ENCODE measurements around the gene TMEM269. TPM values are rescaled to one million over a fixed set of nuclear protein-coding genes. Genes with fewer than 3 reads are reported as not detected.

Gene TMEM269
- total RNA-seq, 2 donors from 2014 or later: not detected

GRCh38 chr1:42793824-42794223 is 9.0 kb downstream of the TMEM269 start:
- H3K27ac ChIP-seq: no peak overlapping the region
- no peak for DNase-seq (ENCODE audit: low spot score)

GRCh38 chr1:42797414-42797813 is 12.6 kb downstream of the TMEM269 start:
- no peak for TF ChIP-seq CTCF (IDR thresholded peaks at IDR 0.05)
- DNase-seq (ENCODE audit: low spot score): no peak

More at GRCh38 chr1:42793824-42794223, 9.0 kb downstream of the TMEM269 start:
- no peaks in the 10 kb centered on the region for H3K4me1 ChIP-seq
- H3K4me3 ChIP-seq: no peak overlapping the region
- H3K36me3 ChIP-seq: no peaks in the 10 kb centered on the region
- H3K9me3 ChIP-seq: no peaks in the 10 kb centered on the region
- no peaks in the 10 kb centered on the region for H3K27me3 ChIP-seq
- no peak for TF ChIP-seq CTCF (IDR thresholded peaks at IDR 0.05)

GRCh38 chr1:42797979-42798378 is 13.2 kb downstream of the TMEM269 start:
- no peaks in the 10 kb centered on the region for H3K4me1 ChIP-seq
- TF ChIP-seq CTCF (IDR thresholded peaks at IDR 0.05): no peak
- no peak for DNase-seq (ENCODE audit: low spot score)
- H3K9me3 ChIP-seq: no peaks in the 10 kb centered on the region
- H3K27ac ChIP-seq: no peak overlapping the region
- no peaks in the 10 kb centered on the region for H3K36me3 ChIP-seq
- no peaks in the 10 kb centered on the region for H3K27me3 ChIP-seq
- H3K4me3 ChIP-seq: no peak overlapping the region

More at GRCh38 chr1:42797414-42797813, 12.6 kb downstream of the TMEM269 start:
- Histone ChIP-seq H3K27ac (no peak overlapping the region), H3K4me3 (no peak overlapping the region), H3K36me3 (no peaks in the 10 kb centered on the region), H3K4me1 (no peaks in the 10 kb centered on the region), H3K9me3 (no peaks in the 10 kb centered on the region), H3K27me3 (no peaks in the 10 kb centered on the region)

GRCh38 chr1:42801832-42802473 is 17.2 kb downstream of the TMEM269 start:
- no peak for TF ChIP-seq CTCF (IDR thresholded peaks at IDR 0.05)
- no peaks in the 10 kb centered on the region for H3K4me1 ChIP-seq
- H3K27ac ChIP-seq: no peak overlapping the region
- no peaks in the 10 kb centered on the region for H3K27me3 ChIP-seq
- peaks cover 5% of the 10 kb centered on the region for H3K36me3 ChIP-seq
- no peaks in the 10 kb centered on the region for H3K9me3 ChIP-seq
- no peak for DNase-seq (ENCODE audit: low spot score)
- H3K4me3 ChIP-seq: no peak overlapping the region

GRCh38 chr1:42806171-42806570 is 21.4 kb downstream of the TMEM269 start:
- no peak overlapping the region for H3K27ac ChIP-seq
- no peaks in the 10 kb centered on the region for H3K9me3 ChIP-seq
- TF ChIP-seq CTCF (IDR thresholded peaks at IDR 0.05): no peak

GRCh38 chr1:42806593-42806992 is 21.8 kb downstream of the TMEM269 start:
- Histone ChIP-seq H3K27ac (no peak overlapping the region), H3K4me3 (no peak overlapping the region), H3K36me3 (peaks cover 5% of the 10 kb centered on the region), H3K4me1 (no peaks in the 10 kb centered on the region), H3K27me3 (no peaks in the 10 kb centered on the region), H3K9me3 (no peaks in the 10 kb centered on the region)
- DNase-seq (ENCODE audit: low spot score): no peak
- no peak for TF ChIP-seq CTCF (IDR thresholded peaks at IDR 0.05)

More at GRCh38 chr1:42806171-42806570, 21.4 kb downstream of the TMEM269 start:
- DNase-seq (ENCODE audit: low spot score): no peak
- no peak overlapping the region for H3K4me3 ChIP-seq
- peaks cover 5% of the 10 kb centered on the region for H3K36me3 ChIP-seq
- H3K27me3 ChIP-seq: no peaks in the 10 kb centered on the region
- H3K4me1 ChIP-seq: no peaks in the 10 kb centered on the region
